GM19324 (cell line): Measurements from ENCODE around the gene PLEKHG3.

ENCODE experiments used
- ATAC-seq: cut with Tn5 transposase; IDR thresholded peaks from one replicate; pipeline ENCODE4 v1.9.1; 2021; ENCODE audit warnings: mild to moderate bottlenecking, moderate library complexity; ENCODE audit not compliant: unreplicated experiment, low FRiP score

PLEKHG3 gene

DNA sequence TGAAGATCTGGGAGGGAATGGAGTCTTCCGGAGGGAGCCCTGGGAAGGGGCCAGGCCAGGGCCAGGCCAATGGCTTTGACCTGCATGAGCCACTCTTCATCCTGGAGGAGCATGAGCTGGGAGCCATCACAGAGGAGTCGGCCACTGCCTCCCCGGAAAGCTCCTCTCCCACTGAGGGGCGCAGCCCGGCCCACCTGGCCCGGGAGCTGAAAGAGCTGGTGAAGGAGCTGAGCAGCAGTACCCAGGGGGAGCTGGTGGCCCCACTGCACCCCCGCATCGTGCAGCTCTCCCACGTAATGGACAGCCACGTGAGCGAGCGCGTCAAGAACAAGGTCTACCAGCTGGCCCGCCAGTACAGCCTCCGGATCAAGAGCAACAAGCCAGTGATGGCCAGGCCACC, 37.7 kb downstream of the PLEKHG3 start:
- no peak for ATAC-seq

DNA sequence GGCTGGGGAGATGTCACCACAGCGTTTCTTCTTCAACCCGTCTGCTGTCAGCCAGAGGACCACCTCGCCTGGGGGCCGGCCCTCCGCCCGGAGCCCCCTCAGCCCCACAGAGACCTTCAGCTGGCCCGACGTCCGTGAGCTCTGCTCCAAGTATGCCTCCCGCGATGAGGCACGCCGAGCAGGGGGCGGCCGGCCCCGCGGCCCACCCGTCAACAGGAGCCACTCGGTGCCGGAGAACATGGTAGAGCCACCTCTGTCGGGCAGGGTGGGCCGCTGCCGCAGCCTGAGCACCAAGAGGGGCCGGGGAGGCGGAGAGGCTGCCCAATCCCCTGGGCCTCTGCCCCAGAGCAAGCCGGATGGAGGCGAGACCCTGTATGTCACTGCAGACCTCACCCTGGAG, 38.8 kb downstream of the PLEKHG3 start:
- ATAC-seq = no peak

- no peak for ATAC-seq
Observed at GRCh38 chr14:64745511-64746091, 41.4 kb downstream of the PLEKHG3 start.

GRCh38 chr14:64746298-64747250, 42.4 kb downstream of the PLEKHG3 start:
- no peak for ATAC-seq

GRCh38 chr14:64747327-64747726, 43.1 kb downstream of the PLEKHG3 start:
- ATAC-seq = no peak

GRCh38 chr14:64748521-64748920, 44.3 kb downstream of the PLEKHG3 start:
- ATAC-seq = no peak

DNA sequence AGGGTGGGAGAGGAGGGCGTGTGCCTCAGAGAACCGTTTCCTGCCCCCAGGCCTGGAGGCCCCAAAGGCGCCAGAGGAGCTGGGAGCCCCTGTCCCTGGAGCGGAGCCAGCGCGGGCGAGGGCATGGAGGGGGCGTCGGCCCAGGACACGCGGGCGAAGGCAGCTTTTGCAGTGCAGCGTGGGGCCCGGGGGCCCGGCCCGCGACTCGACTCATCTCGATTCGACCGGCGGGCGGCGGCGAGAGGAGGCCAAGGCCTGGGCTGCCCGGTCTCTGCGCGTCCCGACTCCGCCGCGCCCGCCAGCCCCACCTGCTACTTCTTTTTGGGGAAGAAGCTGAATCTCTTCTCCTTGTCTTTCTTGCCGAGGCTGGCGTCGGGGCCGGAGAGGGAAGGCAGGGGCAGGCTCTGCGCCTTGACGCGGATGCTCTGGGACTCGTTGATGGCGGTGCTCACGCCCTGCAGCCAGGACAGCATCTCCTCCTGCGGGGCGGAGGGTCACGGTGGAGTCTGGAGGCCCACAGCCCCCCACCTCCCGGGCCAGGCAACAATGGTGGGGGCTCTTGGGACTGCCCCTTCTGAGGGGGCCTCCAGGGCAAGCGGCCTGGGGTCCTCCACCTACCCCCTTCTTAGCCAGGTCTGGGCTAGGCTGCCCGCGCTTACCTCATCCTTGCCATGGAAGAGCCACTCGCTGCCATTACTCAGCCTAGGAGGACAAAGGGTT, 44.9 kb downstream of the PLEKHG3 start:
- no peak for ATAC-seq

DNA sequence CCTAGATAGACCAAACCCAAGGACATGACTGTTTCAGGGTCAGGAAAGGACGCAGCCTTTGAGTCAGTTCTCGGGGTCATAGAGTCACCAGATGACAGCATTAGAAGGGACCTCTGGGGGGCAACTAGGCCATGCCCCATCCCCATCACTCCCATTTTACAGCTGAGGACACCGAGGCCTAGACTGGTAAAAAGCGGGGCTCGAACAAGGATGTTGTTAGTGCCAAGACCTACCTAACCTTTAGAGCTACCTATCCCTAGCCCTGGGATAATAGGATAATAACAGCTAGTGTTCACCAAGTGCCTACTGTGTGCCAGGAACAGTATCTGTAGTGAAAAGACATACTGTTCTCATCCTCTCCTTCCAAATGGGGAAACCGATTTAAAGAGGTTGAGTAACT, 48.7 kb downstream of the PLEKHG3 start:
- no peak for ATAC-seq

- no peak for ATAC-seq
Observed at GRCh38 chr14:64753374-64753773, 49.1 kb downstream of the PLEKHG3 start.

DNA sequence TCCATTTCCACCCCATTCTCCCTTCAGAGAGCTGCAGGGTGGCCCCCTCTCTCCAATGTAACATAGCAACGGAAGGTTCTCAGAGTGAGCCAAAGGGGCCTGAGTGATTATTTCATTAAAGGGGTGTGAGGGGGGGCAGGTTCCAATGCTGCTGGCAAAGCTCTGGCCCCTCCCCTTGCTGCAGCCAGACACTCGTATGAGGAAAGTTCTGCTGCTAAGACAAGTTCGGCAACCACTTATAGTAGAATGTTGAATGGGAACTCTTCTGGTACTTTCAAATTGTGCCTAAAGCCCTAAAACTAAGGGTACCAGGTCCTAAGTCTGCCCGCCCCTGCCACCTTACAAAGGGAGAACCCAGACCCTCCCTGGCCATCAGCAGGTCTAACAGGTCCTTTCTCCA, 49.8 kb downstream of the PLEKHG3 start:
- no peak for ATAC-seq

- ATAC-seq = no peak
Observed at GRCh38 chr14:64754685-64755084, 50.5 kb downstream of the PLEKHG3 start.

GRCh38 chr14:64755781-64756221, 51.6 kb downstream of the PLEKHG3 start:
- no peak for ATAC-seq

DNA sequence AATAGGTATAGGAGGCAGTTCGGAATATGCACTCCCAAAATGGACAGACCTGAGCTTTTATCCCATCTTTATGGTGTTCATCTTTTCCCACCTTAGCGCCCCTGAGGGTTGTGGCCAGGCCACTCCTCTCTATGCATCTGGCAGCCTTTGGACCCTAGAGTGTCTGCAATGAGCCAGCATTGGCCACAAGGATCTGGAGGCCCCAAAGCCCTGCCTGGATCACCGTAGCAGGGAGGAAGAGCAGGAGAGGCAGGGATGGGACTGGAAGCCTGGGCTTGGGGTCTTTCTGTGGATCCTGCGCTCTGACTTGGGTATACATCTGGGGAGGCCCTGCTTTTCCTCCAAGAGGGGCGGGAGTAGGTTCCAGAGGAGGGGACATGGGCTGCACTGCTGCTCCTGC, 52.5 kb downstream of the PLEKHG3 start:
- ATAC-seq = no peak

- no peak for ATAC-seq
Observed at GRCh38 chr14:64757601-64758000, 53.4 kb downstream of the PLEKHG3 start.

GRCh38 chr14:64758025-64758521, 53.8 kb downstream of the PLEKHG3 start:
- no peak for ATAC-seq

- ATAC-seq = no peak
Observed at GRCh38 chr14:64758691-64759554, 54.7 kb downstream of the PLEKHG3 start.

DNA sequence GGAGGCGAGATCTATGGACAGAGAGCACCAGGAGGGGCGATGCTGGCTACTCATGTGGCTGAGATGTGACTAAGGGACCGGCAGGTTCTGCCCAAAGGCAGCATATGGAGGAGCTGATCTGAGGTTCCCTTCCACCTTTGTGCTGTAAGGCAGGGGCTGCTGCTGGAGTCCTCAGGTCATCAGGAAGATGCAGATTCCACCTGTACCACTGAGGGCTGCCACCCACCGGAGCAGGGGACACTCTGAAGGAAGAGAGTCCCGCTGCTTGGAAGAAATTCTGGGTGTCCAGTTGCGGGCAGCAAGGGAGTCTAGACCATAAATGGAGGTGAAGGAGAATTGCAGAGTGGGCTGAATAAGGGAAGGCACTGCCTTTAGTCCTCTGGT, 55.3 kb downstream of the PLEKHG3 start:
- ATAC-seq = no peak

- ATAC-seq = no peak
Observed at GRCh38 chr14:64760146-64760755, 56.0 kb downstream of the PLEKHG3 start.

DNA sequence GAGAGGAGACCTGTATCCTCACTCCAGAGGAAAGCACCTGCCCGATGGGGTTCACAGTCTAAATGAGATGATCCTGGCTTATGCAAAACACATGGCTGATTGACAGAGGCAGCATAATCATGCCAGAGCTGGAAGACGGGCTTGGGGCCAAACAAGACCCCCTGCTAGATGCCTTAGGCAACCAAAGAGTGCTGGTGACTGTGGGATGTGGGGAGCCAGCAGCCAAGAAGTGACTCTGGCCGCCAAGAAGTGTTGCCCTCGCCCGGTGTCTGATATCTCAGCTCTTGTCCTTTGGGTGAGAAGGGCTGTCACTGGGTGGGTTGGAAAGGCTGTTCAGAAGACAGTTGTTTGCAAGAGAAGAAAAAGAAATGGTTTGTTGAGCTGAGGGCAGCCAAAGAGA, 56.7 kb downstream of the PLEKHG3 start:
- no peak for ATAC-seq
